HEK293T (cell line): ENCODE measurements around the gene PCK1.

ENCODE experiments used
- BHLHE40 ChIP-seq: fragments of 450-650 bp; IDR thresholded peaks from 2 replicates; pipeline ENCODE4 v1.6.1; 2016; ENCODE audit warnings: mild to moderate bottlenecking, moderate library complexity, borderline replicate concordance
- FOXK2 ChIP-seq: fragments of 450-650 bp; IDR thresholded peaks from 2 replicates; pipeline ENCODE4 v1.6.1; 2016; ENCODE audit warnings: mild to moderate bottlenecking
- FOXM1 ChIP-seq: fragments of 450-650 bp; IDR thresholded peaks from 2 replicates; pipeline ENCODE4 v1.6.1; 2017; ENCODE audit warnings: mild to moderate bottlenecking, borderline replicate concordance
- SP1 ChIP-seq: fragments of 450-650 bp; IDR thresholded peaks from 2 replicates; pipeline ENCODE4 v1.6.1; 2017
- SUZ12 ChIP-seq: fragments of 450-650 bp; IDR thresholded peaks from 2 replicates; pipeline ENCODE4 v1.6.1; 2016; ENCODE audit warnings: mild to moderate bottlenecking

GRCh38 chr20:57526087-57526884, 34.6 kb upstream of the PCK1 start:
- no peak for TF ChIP-seq FOXM1
- no peak for TF ChIP-seq SUZ12
- TF ChIP-seq FOXK2, result no peak
- no peak for TF ChIP-seq BHLHE40
- TF ChIP-seq SP1, result no peak
